HG02981 (cell line): ENCODE measurements around the gene A3GALT2.

Experiments
- ATAC-seq: cut with Tn5 transposase; IDR thresholded peaks from one replicate; pipeline ENCODE4 v1.9.1; 2021; ENCODE audit warnings: mild to moderate bottlenecking, moderate library complexity; ENCODE audit not compliant: unreplicated experiment

The A3GALT2 gene

DNA sequence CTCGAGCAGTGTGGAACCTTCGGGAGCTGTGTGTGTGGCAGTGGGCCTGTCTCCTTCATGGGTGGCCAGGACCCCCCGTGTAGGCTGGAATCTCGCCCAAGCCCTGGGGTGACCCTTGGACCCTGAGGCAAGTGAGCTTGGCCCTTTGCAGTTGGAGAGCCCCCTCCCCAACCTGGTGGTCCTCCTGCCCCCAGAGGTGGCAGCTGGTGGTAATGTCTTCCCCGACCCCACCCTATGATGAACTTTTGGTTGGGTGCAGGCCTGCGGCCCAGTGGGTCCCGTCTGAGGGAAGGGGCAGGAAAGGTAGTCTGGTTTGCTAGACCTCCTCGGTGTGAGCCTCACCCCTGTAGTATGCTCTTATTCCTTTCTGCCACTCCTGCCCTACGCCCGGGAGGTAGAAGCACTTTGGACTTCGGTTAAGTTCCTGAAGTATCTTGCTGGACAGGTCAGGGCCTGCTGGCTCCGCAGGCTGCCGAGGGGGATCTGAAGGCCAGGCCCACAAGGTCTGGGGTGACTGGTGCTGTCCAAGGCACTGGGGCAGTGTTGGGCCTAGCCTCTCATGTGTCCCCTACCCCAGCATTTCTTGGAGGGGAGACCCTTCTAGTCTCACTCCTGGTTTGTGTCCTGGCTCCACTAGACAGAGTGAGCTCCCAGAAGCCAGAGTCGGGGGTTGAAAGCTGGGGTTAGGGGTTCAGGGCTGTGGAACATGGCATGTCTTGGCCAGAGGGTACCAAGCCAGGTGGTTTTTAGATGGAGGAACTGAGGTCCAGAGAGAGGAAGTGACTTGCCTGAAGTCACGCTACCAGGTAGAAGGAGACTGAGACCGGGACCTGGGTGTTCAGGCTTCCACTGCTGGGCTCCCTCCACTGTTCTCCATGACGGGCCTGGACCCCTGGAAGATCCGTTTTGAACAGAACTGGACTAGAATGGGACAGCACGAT lies 62.9 kb downstream of the A3GALT2 start:
- ATAC-seq = no peak

DNA sequence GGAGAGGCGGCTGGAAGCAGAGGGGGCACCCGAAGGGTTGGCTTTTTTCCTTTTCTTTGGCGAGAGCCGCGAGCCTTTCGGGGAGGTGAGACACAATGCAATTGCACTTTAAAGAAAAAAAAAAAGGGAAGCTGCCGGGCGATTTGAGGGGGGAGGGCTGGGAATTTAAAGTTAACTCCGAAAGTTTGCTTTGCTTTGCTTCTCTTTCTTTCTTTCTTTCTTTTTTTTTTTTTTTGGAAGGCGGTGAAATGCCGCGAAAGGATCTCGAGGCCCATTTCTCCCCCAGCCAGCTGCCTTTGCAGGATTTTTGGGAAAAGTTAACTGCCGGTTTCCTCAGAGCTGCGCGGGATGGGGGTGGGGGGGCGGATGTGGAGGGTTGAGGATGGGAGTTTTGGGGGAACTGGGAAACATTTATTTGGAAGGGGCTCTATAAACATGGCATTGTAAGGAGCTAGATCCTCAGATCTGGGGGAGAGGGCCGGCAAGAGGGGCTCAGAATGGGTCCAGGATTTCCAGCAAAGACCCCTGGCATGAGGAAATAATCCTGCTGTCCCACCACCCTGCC lies 63.6 kb downstream of the A3GALT2 start:
- no peak for ATAC-seq
